Measurements from ENCODE around the gene TLCD3A. TPM values are rescaled to one million over a fixed set of nuclear protein-coding genes. Genes with fewer than 3 reads are reported as not detected.

TLCD3A gene
- total RNA-seq, 1 donor from 2014 or later, result 8.9 TPM

GRCh38 chr17:760371-760770, 28.0 kb downstream of the TLCD3A start:
- peaks cover 83% of the 10 kb centered on the region for H3K36me3 ChIP-seq
- no peak for DNase-seq
- no peak overlapping the region for H3K4me3 ChIP-seq
- TF ChIP-seq, protein P1, sequence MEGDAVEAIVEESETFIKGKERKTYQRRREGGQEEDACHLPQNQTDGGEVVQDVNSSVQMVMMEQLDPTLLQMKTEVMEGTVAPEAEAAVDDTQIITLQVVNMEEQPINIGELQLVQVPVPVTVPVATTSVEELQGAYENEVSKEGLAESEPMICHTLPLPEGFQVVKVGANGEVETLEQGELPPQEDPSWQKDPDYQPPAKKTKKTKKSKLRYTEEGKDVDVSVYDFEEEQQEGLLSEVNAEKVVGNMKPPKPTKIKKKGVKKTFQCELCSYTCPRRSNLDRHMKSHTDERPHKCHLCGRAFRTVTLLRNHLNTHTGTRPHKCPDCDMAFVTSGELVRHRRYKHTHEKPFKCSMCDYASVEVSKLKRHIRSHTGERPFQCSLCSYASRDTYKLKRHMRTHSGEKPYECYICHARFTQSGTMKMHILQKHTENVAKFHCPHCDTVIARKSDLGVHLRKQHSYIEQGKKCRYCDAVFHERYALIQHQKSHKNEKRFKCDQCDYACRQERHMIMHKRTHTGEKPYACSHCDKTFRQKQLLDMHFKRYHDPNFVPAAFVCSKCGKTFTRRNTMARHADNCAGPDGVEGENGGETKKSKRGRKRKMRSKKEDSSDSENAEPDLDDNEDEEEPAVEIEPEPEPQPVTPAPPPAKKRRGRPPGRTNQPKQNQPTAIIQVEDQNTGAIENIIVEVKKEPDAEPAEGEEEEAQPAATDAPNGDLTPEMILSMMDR (IDR thresholded peaks at IDR 0.05), result no peak
- no peak overlapping the region for H3K27ac ChIP-seq
- intact Hi-C loops (cut with DNase I), result no loop called here
- no peaks in the 10 kb centered on the region for H3K4me1 ChIP-seq
- H3K27me3 ChIP-seq (ENCODE audit: low read depth), result no peaks in the 10 kb centered on the region
- no peaks in the 10 kb centered on the region for H3K9me3 ChIP-seq
- ATAC-seq, result no peak

- H3K9me3 ChIP-seq, result no peaks in the 10 kb centered on the region
- TF ChIP-seq, protein P1 (IDR thresholded peaks at IDR 0.05), result no peak
- H3K4me1 ChIP-seq, result peaks cover 4% of the 10 kb centered on the region
- no peak for DNase-seq
- intact Hi-C loops (cut with DNase I), result no loop called here
- H3K36me3 ChIP-seq, result peaks cover 85% of the 10 kb centered on the region
- H3K4me3 ChIP-seq, result no peak overlapping the region
- no peak overlapping the region for H3K27ac ChIP-seq
- no peaks in the 10 kb centered on the region for H3K27me3 ChIP-seq (ENCODE audit: low read depth)
- ATAC-seq, result peak; percentile 65 to 92
Observed at GRCh38 chr17:767076-767475, 34.7 kb downstream of the TLCD3A start.

- H3K9me3 ChIP-seq, result no peaks in the 10 kb centered on the region
- DNase-seq (no peak), ATAC-seq (no peak)
- peaks cover 89% of the 10 kb centered on the region for H3K36me3 ChIP-seq
- H3K27ac ChIP-seq, result no peak overlapping the region
- TF ChIP-seq, protein P1 (IDR thresholded peaks at IDR 0.05), result no peak
- no peak overlapping the region for H3K4me3 ChIP-seq
- intact Hi-C loops (cut with DNase I), result no loop called here
- no peaks in the 10 kb centered on the region for H3K4me1 ChIP-seq
- H3K27me3 ChIP-seq (ENCODE audit: low read depth), result no peaks in the 10 kb centered on the region
Observed at GRCh38 chr17:773016-773415, 40.6 kb downstream of the TLCD3A start.

DNA sequence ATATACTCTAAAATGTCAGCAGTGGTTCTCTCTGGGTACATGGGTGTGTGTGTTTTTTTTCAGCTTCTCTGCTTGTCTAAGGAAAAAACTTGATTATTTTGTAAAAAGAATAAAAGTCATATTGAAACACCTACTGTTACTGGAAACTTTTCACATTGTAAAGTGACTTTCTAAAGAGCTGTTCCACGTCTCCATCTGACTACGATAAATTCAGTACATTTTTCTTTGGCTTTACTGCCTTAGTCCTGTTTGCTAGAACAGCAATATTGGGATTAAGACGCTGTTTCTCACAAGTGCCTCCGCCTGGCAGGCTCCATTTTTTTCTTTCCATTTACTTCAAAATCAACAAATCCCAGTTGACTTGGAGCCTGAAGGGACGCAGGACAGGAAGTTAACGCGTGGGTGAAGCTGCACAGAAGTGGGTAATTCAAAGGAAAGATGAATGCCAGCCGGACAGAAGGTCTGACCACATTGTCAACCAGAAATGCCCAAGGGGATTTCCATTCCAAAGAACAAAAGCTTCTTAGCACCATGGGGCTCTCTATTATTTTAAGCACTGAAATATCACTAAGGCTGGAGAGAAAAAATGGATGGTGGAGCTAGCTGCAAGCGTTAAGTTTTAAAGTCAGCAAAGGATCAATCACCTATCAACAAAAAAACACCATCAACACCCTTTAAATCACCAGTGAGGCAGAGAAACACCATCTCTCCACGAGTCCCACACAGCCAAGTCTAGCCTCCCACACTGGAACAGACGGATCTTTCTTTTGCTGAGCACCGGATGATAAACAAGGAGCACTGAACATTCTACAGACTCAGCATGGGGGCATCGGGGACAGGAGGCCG, 41.3 kb downstream of the TLCD3A start:
- Histone ChIP-seq H3K27ac (no peak overlapping the region), H3K9me3 (no peaks in the 10 kb centered on the region), H3K4me3 (no peak overlapping the region), H3K27me3 (ENCODE audit: low read depth) (no peaks in the 10 kb centered on the region), H3K4me1 (no peaks in the 10 kb centered on the region), H3K36me3 (peaks cover 95% of the 10 kb centered on the region)
- ATAC-seq, result no peak
- TF ChIP-seq, protein P1 (IDR thresholded peaks at IDR 0.05), result no peak
- intact Hi-C loops (cut with DNase I), result no loop called here
- no peak for DNase-seq

- ATAC-seq (no peak), DNase-seq (no peak)
- TF ChIP-seq, protein P1 (IDR thresholded peaks at IDR 0.05), result no peak
- Histone ChIP-seq H3K36me3 (peaks cover 92% of the 10 kb centered on the region), H3K27ac (no peak overlapping the region), H3K4me3 (no peak overlapping the region), H3K9me3 (no peaks in the 10 kb centered on the region), H3K4me1 (no peaks in the 10 kb centered on the region), H3K27me3 (ENCODE audit: low read depth) (no peaks in the 10 kb centered on the region)
- intact Hi-C loops (cut with DNase I), result no loop called here
Observed at GRCh38 chr17:774313-774584, 41.9 kb downstream of the TLCD3A start.
